ENCODE data around the gene ALG6.

Gene ALG6

DNA sequence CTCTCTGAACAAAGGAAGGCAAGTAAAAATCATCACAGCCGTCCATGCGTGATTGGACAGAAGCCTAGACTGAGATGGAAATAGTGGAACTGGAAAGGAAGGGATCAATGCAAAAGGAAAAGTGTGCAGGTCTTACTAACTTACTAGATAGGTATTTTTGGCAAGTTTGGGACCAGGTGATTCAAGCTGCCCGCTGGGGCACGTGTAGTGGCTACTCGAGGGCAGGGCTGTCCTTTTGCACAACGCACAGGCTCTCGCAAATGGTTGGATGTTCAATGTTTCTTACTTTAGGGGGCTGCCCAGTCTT is 566 bp upstream of the ALG6 start:
- H3K36me3 ChIP-seq (ENCODE audit: control insufficient read depth in 2 of 2, insufficient read depth in 2 of 2, low read length in 2 of 2), result peaks cover 0 to 2% of the 10 kb centered on the region in 2 donors
- peak overlapping the region; percentile 52 to 56 for H3K9ac ChIP-seq (ENCODE audit: low read length in 2 of 2)
- peak overlapping the region; percentile 93 to 96 for H3K4me3 ChIP-seq (ENCODE audit: low read length in 2 of 2)
- no peaks in the 10 kb centered on the region for H3K27me3 ChIP-seq (ENCODE audit: control insufficient read depth in 1 of 2, insufficient read depth in 2 of 2, low read length in 2 of 2)
- H3K9me3 ChIP-seq (ENCODE audit: control insufficient read depth in 2 of 2, low read length in 2 of 2), result no peaks in the 10 kb centered on the region
- peak overlapping the region; percentile 4 for H3K27ac ChIP-seq (ENCODE audit: low read length)
- no peaks in the 10 kb centered on the region for H3K4me1 ChIP-seq (ENCODE audit: control insufficient read depth, insufficient read depth, low read length)

DNA sequence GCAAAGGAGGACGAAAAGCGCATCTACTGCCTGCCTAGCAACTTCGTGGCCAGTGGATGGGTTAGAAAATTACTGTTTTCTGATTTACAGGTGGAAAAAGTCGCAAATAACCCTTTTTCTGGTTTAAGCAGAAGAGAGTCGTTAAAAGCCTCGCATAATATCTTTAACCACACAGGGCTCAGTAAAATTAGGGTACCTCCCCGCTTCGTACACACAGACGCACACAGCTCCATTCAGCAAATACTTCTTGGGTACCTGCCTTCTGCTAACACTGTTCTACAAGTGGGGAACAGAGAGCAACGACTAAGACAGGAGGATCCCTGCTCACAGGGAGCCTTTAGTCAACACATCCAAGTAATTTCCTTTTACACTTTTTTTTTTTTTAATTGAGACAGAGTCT is 704 bp downstream of the ALG6 start:
- Histone ChIP-seq H3K27me3 (ENCODE audit: control insufficient read depth in 1 of 2, insufficient read depth in 2 of 2, low read length in 2 of 2) (no peaks in the 10 kb centered on the region), H3K27ac (ENCODE audit: low read length) (peak overlapping the region; percentile 13), H3K9ac (ENCODE audit: low read length in 2 of 2) (peak overlapping the region; percentile 81 to 88)

DNA sequence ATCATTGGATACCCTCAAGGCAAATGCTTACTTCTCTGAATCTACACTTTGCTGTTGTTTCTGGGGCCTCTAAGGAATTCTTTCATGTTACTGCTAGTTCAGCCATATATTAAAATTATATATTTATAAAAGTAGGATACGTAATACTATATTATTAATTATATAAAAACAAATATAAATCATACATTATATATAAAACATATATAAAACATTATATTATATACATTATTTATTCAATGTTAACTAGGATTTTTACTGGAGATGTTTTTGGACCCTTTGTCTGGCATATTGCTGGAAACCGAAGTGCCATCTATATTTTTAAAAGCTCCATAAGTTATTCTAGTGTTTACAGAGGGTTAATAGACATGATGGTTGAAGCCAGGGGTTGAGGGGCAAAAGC is 12.2 kb downstream of the ALG6 start:
- Histone ChIP-seq H3K4me1 (ENCODE audit: control insufficient read depth, insufficient read depth, low read length) (no peaks in the 10 kb centered on the region), H3K9ac (ENCODE audit: low read length in 2 of 2) (no peak overlapping the region), H3K27me3 (ENCODE audit: control insufficient read depth in 1 of 2, insufficient read depth in 2 of 2, low read length in 2 of 2) (no peaks in the 10 kb centered on the region)

More for the DNA sequence above, 704 bp downstream of the ALG6 start:
- Histone ChIP-seq H3K9me3 (ENCODE audit: control insufficient read depth in 2 of 2, low read length in 2 of 2) (no peaks in the 10 kb centered on the region), H3K36me3 (ENCODE audit: control insufficient read depth in 2 of 2, insufficient read depth in 2 of 2, low read length in 2 of 2) (peaks cover 0 to 4% of the 10 kb centered on the region in 2 donors), H3K4me3 (ENCODE audit: low read length in 2 of 2) (peak overlapping the region; percentile 93 to 96), H3K4me1 (ENCODE audit: control insufficient read depth, insufficient read depth, low read length) (no peaks in the 10 kb centered on the region)

DNA sequence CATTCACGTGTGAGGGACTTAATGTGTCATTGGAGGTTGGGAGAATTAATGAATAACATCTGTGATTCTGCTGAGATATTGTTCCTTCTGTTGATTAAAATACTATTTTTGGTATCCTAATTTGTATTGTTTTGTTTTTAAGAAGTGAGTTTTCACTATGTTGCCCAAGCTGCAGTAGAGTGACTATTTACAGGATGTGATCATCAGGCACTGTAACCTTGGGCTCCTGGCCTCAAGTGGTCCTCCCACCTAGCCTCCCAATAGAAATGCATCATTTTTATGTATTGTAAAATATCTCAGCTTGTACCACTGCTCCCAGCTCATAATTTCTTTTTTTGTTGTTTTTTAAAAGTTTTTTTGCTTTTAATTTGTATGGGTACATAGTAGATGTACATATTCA is 14.3 kb downstream of the ALG6 start:
- H3K4me1 ChIP-seq (ENCODE audit: control insufficient read depth, insufficient read depth, low read length), result no peaks in the 10 kb centered on the region
- no peaks in the 10 kb centered on the region for H3K9me3 ChIP-seq (ENCODE audit: control insufficient read depth in 2 of 2, low read length in 2 of 2)
- H3K27me3 ChIP-seq (ENCODE audit: control insufficient read depth in 1 of 2, insufficient read depth in 2 of 2, low read length in 2 of 2), result no peaks in the 10 kb centered on the region
- no peak overlapping the region for H3K27ac ChIP-seq (ENCODE audit: low read length)
- no peaks in the 10 kb centered on the region for H3K36me3 ChIP-seq (ENCODE audit: control insufficient read depth in 2 of 2, insufficient read depth in 2 of 2, low read length in 2 of 2)
- H3K9ac ChIP-seq (ENCODE audit: low read length in 2 of 2), result no peak overlapping the region
- no peak overlapping the region for H3K4me3 ChIP-seq (ENCODE audit: low read length in 2 of 2)

More for the DNA sequence above, 12.2 kb downstream of the ALG6 start:
- H3K9me3 ChIP-seq (ENCODE audit: control insufficient read depth in 2 of 2, low read length in 2 of 2), result no peaks in the 10 kb centered on the region
- no peaks in the 10 kb centered on the region for H3K36me3 ChIP-seq (ENCODE audit: control insufficient read depth in 2 of 2, insufficient read depth in 2 of 2, low read length in 2 of 2)
- H3K27ac ChIP-seq (ENCODE audit: low read length), result no peak overlapping the region
- H3K4me3 ChIP-seq (ENCODE audit: low read length in 2 of 2), result no peak overlapping the region

DNA sequence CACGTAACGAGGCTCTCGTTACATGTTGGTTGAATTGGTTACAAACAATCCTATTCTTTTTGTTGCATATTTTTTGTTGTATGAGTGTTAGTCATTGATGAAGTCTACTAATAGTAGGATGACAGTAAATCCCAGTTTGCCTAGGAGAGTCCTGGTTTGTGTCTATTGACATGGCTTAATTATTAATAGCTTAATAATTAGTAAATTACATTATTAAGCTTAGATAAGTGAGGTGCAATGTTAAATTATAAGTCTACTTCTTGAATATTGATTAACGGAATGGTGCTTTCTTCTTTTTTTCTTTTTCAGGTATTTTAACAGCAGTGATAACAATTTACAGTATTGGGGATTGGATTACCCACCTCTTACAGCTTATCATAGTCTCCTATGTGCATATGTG is 34.5 kb downstream of the ALG6 start:
- H3K9me3 ChIP-seq (ENCODE audit: control insufficient read depth in 2 of 2, low read length in 2 of 2), result no peaks in the 10 kb centered on the region
- H3K27ac ChIP-seq (ENCODE audit: low read length), result no peak overlapping the region
- H3K36me3 ChIP-seq (ENCODE audit: control insufficient read depth in 2 of 2, insufficient read depth in 2 of 2, low read length in 2 of 2), result peaks cover under 1 to 6% of the 10 kb centered on the region in 2 donors
- no peaks in the 10 kb centered on the region for H3K4me1 ChIP-seq (ENCODE audit: control insufficient read depth, insufficient read depth, low read length)
- no peak overlapping the region for H3K4me3 ChIP-seq (ENCODE audit: low read length in 2 of 2)
- no peak overlapping the region for H3K9ac ChIP-seq (ENCODE audit: low read length in 2 of 2)
- no peaks in the 10 kb centered on the region for H3K27me3 ChIP-seq (ENCODE audit: control insufficient read depth in 1 of 2, insufficient read depth in 2 of 2, low read length in 2 of 2)

DNA sequence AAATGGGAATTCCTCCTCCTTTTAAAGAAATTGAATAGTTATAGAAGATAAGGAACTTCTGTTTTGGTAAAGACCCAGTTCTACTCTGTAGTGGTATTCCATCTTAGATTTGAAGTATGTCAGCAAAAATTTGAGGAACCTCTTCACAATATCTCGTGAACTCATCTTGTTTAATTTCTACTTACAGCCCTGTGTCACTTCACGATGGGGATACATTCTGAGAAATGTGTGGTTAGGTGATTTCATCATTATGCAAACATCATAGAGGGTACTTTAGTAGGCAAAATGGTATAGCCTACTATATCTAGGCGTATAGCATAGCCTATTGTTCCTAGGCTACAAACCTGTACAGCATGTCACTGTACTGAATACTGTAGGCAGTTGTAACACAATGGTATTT is 36.0 kb downstream of the ALG6 start:
- peaks cover 0 to 6% of the 10 kb centered on the region in 2 donors for H3K36me3 ChIP-seq (ENCODE audit: control insufficient read depth in 2 of 2, insufficient read depth in 2 of 2, low read length in 2 of 2)
- H3K4me1 ChIP-seq (ENCODE audit: control insufficient read depth, insufficient read depth, low read length), result no peaks in the 10 kb centered on the region
- no peak overlapping the region for H3K9ac ChIP-seq (ENCODE audit: low read length in 2 of 2)
- H3K27me3 ChIP-seq (ENCODE audit: control insufficient read depth in 1 of 2, insufficient read depth in 2 of 2, low read length in 2 of 2), result no peaks in the 10 kb centered on the region
- no peak overlapping the region for H3K27ac ChIP-seq (ENCODE audit: low read length)
- H3K4me3 ChIP-seq (ENCODE audit: low read length in 2 of 2), result no peak overlapping the region
- no peaks in the 10 kb centered on the region for H3K9me3 ChIP-seq (ENCODE audit: control insufficient read depth in 2 of 2, low read length in 2 of 2)

DNA sequence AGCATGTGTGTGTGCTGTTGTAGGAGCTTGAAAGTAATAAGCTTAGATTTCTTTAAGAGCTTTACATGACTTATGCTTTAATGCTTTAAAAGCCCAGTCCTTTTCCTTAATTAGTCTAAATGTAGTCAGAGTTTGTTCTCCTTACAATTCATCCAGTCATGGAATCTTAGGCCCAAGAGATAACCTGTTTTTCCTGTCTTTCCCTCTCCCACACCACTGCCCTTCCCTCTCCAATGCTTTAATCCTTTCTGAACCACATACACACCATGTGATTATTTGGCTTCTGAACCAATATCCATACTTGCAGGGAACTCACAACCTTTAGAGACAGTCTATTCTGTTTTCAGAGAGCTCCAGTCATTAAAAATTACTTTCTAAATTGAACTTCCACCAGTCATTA is 37.6 kb downstream of the ALG6 start:
- Histone ChIP-seq H3K9me3 (ENCODE audit: control insufficient read depth in 2 of 2, low read length in 2 of 2) (no peaks in the 10 kb centered on the region), H3K4me1 (ENCODE audit: control insufficient read depth, insufficient read depth, low read length) (no peaks in the 10 kb centered on the region), H3K27ac (ENCODE audit: low read length) (no peak overlapping the region), H3K36me3 (ENCODE audit: control insufficient read depth in 2 of 2, insufficient read depth in 2 of 2, low read length in 2 of 2) (no peaks in the 10 kb centered on the region), H3K4me3 (ENCODE audit: low read length in 2 of 2) (no peak overlapping the region), H3K9ac (ENCODE audit: low read length in 2 of 2) (no peak overlapping the region), H3K27me3 (ENCODE audit: control insufficient read depth in 1 of 2, insufficient read depth in 2 of 2, low read length in 2 of 2) (no peaks in the 10 kb centered on the region)

DNA sequence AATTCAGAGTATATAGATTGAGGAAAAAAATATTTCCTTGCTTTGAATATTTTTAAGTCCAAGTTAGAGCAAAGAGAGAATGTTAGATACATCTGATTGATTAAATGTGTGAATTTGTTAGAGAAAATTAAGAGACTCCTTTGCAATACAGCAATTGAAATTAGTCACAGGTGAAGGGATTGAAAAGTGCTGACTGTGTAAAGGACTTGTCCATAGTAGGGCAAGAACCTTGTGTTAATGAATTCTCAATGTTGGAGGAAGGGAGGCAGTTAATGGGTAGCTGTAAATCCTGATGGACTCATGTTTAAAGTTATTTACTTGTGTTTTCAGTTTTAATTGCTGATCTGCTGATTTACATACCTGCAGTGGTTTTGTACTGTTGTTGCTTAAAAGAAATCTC is 38.6 kb downstream of the ALG6 start:
- H3K36me3 ChIP-seq (ENCODE audit: control insufficient read depth in 2 of 2, insufficient read depth in 2 of 2, low read length in 2 of 2), result no peaks in the 10 kb centered on the region
- no peaks in the 10 kb centered on the region for H3K27me3 ChIP-seq (ENCODE audit: control insufficient read depth in 1 of 2, insufficient read depth in 2 of 2, low read length in 2 of 2)
- no peaks in the 10 kb centered on the region for H3K9me3 ChIP-seq (ENCODE audit: control insufficient read depth in 2 of 2, low read length in 2 of 2)
- H3K4me3 ChIP-seq (ENCODE audit: low read length in 2 of 2), result no peak overlapping the region
- H3K4me1 ChIP-seq (ENCODE audit: control insufficient read depth, insufficient read depth, low read length), result no peaks in the 10 kb centered on the region
- no peak overlapping the region for H3K27ac ChIP-seq (ENCODE audit: low read length)
- H3K9ac ChIP-seq (ENCODE audit: low read length in 2 of 2), result no peak overlapping the region

DNA sequence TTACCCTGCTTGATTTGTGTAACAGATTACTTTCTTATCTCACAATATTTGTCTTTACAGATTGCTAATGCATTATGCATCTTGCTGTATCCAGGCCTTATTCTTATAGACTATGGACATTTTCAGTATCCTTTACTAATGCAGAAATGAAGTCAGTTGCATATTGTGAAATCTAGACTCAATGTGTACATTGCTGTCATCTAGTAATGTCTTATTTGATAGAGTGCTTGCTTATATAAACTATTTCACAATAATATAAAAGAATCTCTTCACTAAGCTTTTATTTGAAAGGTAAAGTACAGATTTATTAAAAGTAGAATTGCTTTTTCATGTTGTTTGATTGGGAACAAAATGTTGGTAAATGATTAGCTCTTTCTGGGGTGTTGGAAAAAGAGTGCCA is 39.6 kb downstream of the ALG6 start:
- Histone ChIP-seq H3K4me1 (ENCODE audit: control insufficient read depth, insufficient read depth, low read length) (no peaks in the 10 kb centered on the region), H3K36me3 (ENCODE audit: control insufficient read depth in 2 of 2, insufficient read depth in 2 of 2, low read length in 2 of 2) (peaks cover 0 to 4% of the 10 kb centered on the region in 2 donors), H3K4me3 (ENCODE audit: low read length in 2 of 2) (no peak overlapping the region), H3K27me3 (ENCODE audit: control insufficient read depth in 1 of 2, insufficient read depth in 2 of 2, low read length in 2 of 2) (no peaks in the 10 kb centered on the region), H3K27ac (ENCODE audit: low read length) (no peak overlapping the region), H3K9me3 (ENCODE audit: control insufficient read depth in 2 of 2, low read length in 2 of 2) (no peaks in the 10 kb centered on the region), H3K9ac (ENCODE audit: low read length in 2 of 2) (no peak overlapping the region)

DNA sequence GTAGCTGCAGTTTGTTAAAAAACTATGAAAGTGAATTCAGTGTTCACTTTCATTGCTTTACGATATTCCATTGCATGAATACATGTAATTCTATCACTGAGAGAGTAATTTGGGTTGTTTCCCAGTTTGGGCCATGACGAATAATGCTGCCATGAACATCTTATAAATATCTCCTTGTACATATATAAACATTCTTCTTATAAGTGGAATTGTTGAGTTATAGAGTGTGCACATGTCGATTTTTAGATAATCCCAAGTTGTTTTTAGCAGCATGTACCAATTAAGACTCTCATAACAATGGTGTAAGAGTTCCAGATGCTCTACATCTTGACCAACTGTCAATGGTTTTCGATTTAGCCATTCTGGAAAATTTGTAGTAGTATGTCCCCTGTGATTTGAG is 40.9 kb downstream of the ALG6 start:
- Histone ChIP-seq H3K9me3 (ENCODE audit: control insufficient read depth in 2 of 2, low read length in 2 of 2) (no peaks in the 10 kb centered on the region), H3K27ac (ENCODE audit: low read length) (no peak overlapping the region), H3K9ac (ENCODE audit: low read length in 2 of 2) (no peak overlapping the region), H3K27me3 (ENCODE audit: control insufficient read depth in 1 of 2, insufficient read depth in 2 of 2, low read length in 2 of 2) (no peaks in the 10 kb centered on the region), H3K36me3 (ENCODE audit: control insufficient read depth in 2 of 2, insufficient read depth in 2 of 2, low read length in 2 of 2) (peaks cover 0 to 7% of the 10 kb centered on the region in 2 donors), H3K4me1 (ENCODE audit: control insufficient read depth, insufficient read depth, low read length) (no peaks in the 10 kb centered on the region), H3K4me3 (ENCODE audit: low read length in 2 of 2) (no peak overlapping the region)

DNA sequence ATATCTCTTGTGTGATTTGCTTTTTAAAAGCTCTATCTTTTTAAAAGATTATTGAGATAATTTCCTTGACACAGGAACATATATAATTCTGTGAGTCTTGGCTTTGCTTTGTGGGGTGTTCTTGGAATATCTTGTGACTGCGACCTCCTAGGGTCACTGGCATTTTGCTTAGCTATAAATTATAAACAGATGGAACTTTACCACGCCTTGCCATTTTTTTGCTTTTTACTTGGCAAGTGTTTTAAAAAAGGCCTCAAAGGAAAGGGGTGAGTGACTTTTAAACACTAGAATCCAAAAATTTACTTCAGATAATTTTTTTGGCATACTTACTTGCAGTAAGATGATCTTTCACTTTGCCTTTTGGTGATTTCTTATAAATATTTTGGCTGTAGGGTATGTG is 43.6 kb downstream of the ALG6 start:
- no peaks in the 10 kb centered on the region for H3K4me1 ChIP-seq (ENCODE audit: control insufficient read depth, insufficient read depth, low read length)
- H3K36me3 ChIP-seq (ENCODE audit: control insufficient read depth in 2 of 2, insufficient read depth in 2 of 2, low read length in 2 of 2), result peaks cover 2 to 7% of the 10 kb centered on the region in 2 donors
- no peak overlapping the region for H3K4me3 ChIP-seq (ENCODE audit: low read length in 2 of 2)
- H3K9ac ChIP-seq (ENCODE audit: low read length in 2 of 2), result no peak overlapping the region
- no peaks in the 10 kb centered on the region for H3K9me3 ChIP-seq (ENCODE audit: control insufficient read depth in 2 of 2, low read length in 2 of 2)
- H3K27me3 ChIP-seq (ENCODE audit: control insufficient read depth in 1 of 2, insufficient read depth in 2 of 2, low read length in 2 of 2), result no peaks in the 10 kb centered on the region
- H3K27ac ChIP-seq (ENCODE audit: low read length), result no peak overlapping the region

DNA sequence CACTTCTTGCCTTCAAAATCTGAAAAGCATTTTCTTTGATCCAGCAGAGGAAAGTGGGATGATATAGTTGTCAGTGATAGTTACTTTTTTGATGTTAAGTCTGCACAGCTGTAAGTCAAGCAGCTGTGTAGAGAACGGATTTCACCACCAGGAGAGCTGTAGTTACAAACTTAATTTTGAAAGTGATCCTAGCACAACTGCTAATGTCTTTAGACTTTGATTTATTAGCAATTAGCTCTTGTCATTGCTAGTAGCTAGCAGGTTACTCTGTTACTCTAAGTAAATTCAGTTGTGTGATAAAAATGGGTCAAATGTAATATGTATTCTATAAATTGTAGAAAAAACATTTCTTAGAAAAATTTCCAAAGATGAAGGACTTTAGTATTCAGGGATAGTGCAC is 46.0 kb downstream of the ALG6 start:
- Histone ChIP-seq H3K36me3 (ENCODE audit: control insufficient read depth in 2 of 2, insufficient read depth in 2 of 2, low read length in 2 of 2) (peaks cover 2 to 7% of the 10 kb centered on the region in 2 donors), H3K9me3 (ENCODE audit: control insufficient read depth in 2 of 2, low read length in 2 of 2) (no peaks in the 10 kb centered on the region), H3K27ac (ENCODE audit: low read length) (no peak overlapping the region), H3K27me3 (ENCODE audit: control insufficient read depth in 1 of 2, insufficient read depth in 2 of 2, low read length in 2 of 2) (no peaks in the 10 kb centered on the region), H3K4me3 (ENCODE audit: low read length in 2 of 2) (no peak overlapping the region), H3K9ac (ENCODE audit: low read length in 2 of 2) (no peak overlapping the region), H3K4me1 (ENCODE audit: control insufficient read depth, insufficient read depth, low read length) (no peaks in the 10 kb centered on the region)
